Measurements from ENCODE around the gene GDPD3. TPM values are rescaled to one million over a fixed set of nuclear protein-coding genes. Genes with fewer than 3 reads are reported as not detected.
A peak's percentile ranks its signal among the peaks of the same experiment; 100 is the strongest.
"Not testable (repeated sequence)": the region's sequence is repeated elsewhere in the genome, so short reads cannot be mapped to it uniquely, and the experiment has no call there.

The GDPD3 gene
- total RNA-seq, 4 donors from 2014 or later: 0.29 to 0.66 TPM; not detected in 2

GRCh38 chr16:30115238-30115637, 1.9 kb upstream of the GDPD3 start:
- Histone ChIP-seq H3K36me3 (peaks cover 0 to 50% of the 10 kb centered on the region in 2 donors), H3K4me3 (no peak overlapping the region), H3K4me1 (no peaks in the 10 kb centered on the region), H3K27me3 (no peaks in the 10 kb centered on the region), H3K27ac (no peak overlapping the region), H3K9me3 (no peaks in the 10 kb centered on the region)
- no peak for DNase-seq
- no peak for ATAC-seq
- in situ Hi-C loops (cut with MboI; ENCODE audit: low sequenced_read_pairs in 4 of 4) (loop anchor here in 2 of 4 donors (5.0 to 25.0 kb wide), 2 partner anchors 63 to 297 kb away; partner anchors contain the start of gene ZNF771 (in 1 of the 2)), intact Hi-C loops (cut with DNase I; ENCODE audit: low total_unique reads) (no loop called here)
- TF ChIP-seq POLR2A (IDR thresholded peaks at IDR 0.05) (no peak), CTCF (IDR thresholded peaks at IDR 0.05 in 4 of 5, conservative IDR thresholded peaks at IDR 0.05 in 1 of 5) (no peak)

DNA sequence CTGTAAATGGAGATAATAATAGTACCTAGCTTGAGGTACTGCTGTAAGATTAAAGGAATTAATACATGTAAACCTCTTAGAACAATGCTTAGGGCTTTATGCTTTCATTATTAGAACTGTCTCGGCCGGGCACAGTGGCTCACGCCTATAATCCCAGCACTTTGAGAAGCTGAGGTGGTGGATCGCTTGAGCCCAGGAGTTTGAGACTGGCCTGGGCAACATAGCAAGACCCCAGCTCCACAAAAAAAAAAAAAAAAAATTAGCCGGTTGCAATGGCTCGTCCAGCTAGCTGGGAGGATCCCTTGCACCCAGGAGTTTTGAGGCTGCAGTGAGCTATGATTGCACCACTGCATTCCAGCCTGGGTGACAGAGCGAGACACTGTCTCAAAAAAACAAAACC, 1.5 kb upstream of the GDPD3 start:
- H3K4me1 ChIP-seq; DNase-seq; H3K27ac ChIP-seq; H3K27me3 ChIP-seq; ATAC-seq; H3K4me3 ChIP-seq; intact Hi-C loops (cut with DNase I; ENCODE audit: low total_unique reads); H3K9me3 ChIP-seq: not testable (repeated sequence)
- in situ Hi-C loops (cut with MboI; ENCODE audit: low sequenced_read_pairs in 4 of 4): loop anchor here in 2 of 4 donors (5.0 to 25.0 kb wide), 2 partner anchors 63 to 297 kb away; partner anchors contain the start of gene ZNF771 (in 1 of the 2)
- peaks cover 0 to 49% of the 10 kb centered on the region in 2 donors for H3K36me3 ChIP-seq

- Histone ChIP-seq H3K9me3 (no peaks in the 10 kb centered on the region), H3K36me3 (peaks cover 0 to 45% of the 10 kb centered on the region in 2 donors), H3K27ac (no peak overlapping the region), H3K4me3 (no peak overlapping the region), H3K27me3 (no peaks in the 10 kb centered on the region), H3K4me1 (no peaks in the 10 kb centered on the region)
- intact Hi-C loops (cut with DNase I; ENCODE audit: low total_unique reads): no loop called here
- no peak for DNase-seq
- ATAC-seq: no peak
- TF ChIP-seq CTCF (IDR thresholded peaks at IDR 0.05 in 4 of 5, conservative IDR thresholded peaks at IDR 0.05 in 1 of 5): no peak
- no peak for TF ChIP-seq POLR2A (IDR thresholded peaks at IDR 0.05)
- in situ Hi-C loops (cut with MboI; ENCODE audit: low sequenced_read_pairs in 4 of 4): loop anchor here in 1 of 4 donors (25.0 kb wide), 1 partner anchor 298 kb away; the partner anchor contains the start of gene ZNF771
These were observed 1.1 kb upstream of the GDPD3 start for GRCh38 chr16:30114411-30114810.

DNA sequence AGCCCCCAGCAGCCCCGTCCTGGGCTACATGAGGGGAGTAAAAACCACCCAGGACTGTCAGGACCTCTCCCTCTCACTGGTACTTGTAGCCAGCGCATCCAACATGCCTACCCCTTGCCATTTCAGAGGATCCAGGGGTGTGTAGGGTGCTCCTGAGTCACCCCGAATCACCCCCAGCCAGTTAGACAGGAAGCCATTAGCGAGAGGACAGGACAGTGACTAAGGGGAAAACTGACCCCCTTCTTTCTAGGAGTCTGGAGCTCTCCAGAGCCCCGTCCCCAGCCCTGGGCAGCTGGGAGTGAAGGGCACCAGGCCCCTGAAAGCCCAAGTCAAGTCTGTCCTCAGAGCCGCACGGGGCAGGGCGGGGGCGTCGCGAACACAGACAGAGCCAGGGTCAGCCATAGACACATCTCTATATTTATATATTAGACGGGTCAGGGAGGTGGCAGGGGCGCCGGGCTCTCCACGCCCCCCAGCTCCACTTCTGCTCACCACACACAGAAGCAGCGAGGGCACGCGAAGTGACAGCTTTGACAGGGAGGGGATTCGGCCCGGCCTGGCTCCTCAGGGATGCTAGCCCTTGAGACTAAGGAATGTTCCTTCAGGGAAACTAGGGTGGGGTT, 485 bp upstream of the GDPD3 start:
- intact Hi-C loops (cut with DNase I; ENCODE audit: low total_unique reads) (no loop called here), in situ Hi-C loops (cut with MboI; ENCODE audit: low sequenced_read_pairs in 4 of 4) (loop anchor here in 1 of 4 donors (25.0 kb wide), 1 partner anchor 298 kb away; the partner anchor contains the start of gene ZNF771)
- H3K9me3 ChIP-seq: no peaks in the 10 kb centered on the region
- peaks cover 0 to 39% of the 10 kb centered on the region in 2 donors for H3K36me3 ChIP-seq
- no peak overlapping the region for H3K27ac ChIP-seq
- ATAC-seq: no peak
- no peaks in the 10 kb centered on the region for H3K4me1 ChIP-seq
- no peak for DNase-seq
- TF ChIP-seq POLR2A (IDR thresholded peaks at IDR 0.05): no peak
- TF ChIP-seq CTCF (IDR thresholded peaks at IDR 0.05 in 4 of 5, conservative IDR thresholded peaks at IDR 0.05 in 1 of 5): no peak
- H3K4me3 ChIP-seq: no peak overlapping the region
- no peaks in the 10 kb centered on the region for H3K27me3 ChIP-seq

DNA sequence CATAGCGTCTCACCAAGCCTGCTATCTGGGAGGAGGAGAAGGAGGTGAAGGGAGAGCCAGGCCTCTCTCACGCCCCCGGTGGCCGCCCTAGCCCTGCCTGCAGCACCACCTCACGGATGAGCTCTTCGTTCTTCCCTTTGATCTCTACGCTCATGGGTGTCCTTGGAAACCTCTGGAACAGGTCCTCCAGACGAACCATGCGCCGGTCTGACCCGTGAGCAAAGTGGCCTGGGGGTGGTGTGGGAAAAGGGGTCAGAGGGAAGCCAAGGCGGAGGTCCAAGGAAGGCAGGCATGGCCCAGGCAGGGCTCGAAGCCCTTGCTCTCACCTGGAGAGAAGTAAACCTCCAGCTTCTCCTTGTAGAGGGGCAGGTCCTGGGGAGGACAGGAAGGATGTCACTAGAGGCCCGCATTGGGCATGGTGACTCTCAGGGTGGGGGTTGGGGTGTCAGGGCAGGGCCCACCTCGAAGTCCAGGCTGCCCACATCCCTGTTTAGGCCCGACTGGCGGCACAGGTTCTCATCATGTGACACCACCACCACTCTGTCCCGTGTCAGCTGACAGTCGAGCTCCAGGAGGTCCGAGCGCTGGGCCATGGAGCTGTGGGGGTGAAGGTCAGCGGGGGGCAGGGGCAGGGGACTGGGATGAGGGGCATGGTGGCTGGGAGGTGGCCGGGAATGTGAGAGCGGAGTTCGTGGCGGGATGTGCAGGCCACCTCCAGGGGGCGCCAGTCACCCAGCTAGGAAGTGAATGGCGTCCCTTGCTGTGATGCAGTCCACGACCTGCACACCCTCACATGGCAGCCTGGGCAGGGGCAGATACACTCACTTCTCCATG, 923 bp downstream of the GDPD3 start:
- TF ChIP-seq CTCF (IDR thresholded peaks at IDR 0.05 in 4 of 5, conservative IDR thresholded peaks at IDR 0.05 in 1 of 5) (peak in 4 of 5 experiments; percentile 53 to 62 (median 58)), POLR2A (IDR thresholded peaks at IDR 0.05) (no peak)
- intact Hi-C loops (cut with DNase I; ENCODE audit: low total_unique reads): no loop called here
- in situ Hi-C loops (cut with MboI; ENCODE audit: low sequenced_read_pairs in 4 of 4): loop anchor here in 1 of 4 donors (25.0 kb wide), 1 partner anchor 300 kb away; the partner anchor contains the start of gene ZNF771
- peaks cover 0 to 35% of the 10 kb centered on the region in 2 donors for H3K36me3 ChIP-seq
- DNase-seq (peak in 1 of 2 donors; percentile 32), ATAC-seq (no peak)
- H3K4me3 ChIP-seq: no peak overlapping the region
- H3K4me1 ChIP-seq: no peaks in the 10 kb centered on the region
- no peaks in the 10 kb centered on the region for H3K9me3 ChIP-seq
- H3K27me3 ChIP-seq: no peaks in the 10 kb centered on the region
- no peak overlapping the region for H3K27ac ChIP-seq
